GM18951 (cell line): ENCODE data around the gene HYPK.

ENCODE experiments used
- POLR2A ChIP-seq: IDR thresholded peaks from 4 replicates; pipeline ENCODE4 v1.6.1; 2011; ENCODE audit warnings: mild to moderate bottlenecking; ENCODE audit not compliant: insufficient read length, insufficient read depth; ENCODE audit errors: extremely low read depth
- in situ Hi-C: fragments of 300-500 bp; cut with MboI; formaldehyde crosslinking; loops from one replicate; pipeline ENCODE4 v1.12.0; 2022; ENCODE audit warnings: low sequenced_read_pairs, mixed read lengths, inconsistent platforms; ENCODE audit not compliant: unreplicated experiment

The HYPK gene, protein sequence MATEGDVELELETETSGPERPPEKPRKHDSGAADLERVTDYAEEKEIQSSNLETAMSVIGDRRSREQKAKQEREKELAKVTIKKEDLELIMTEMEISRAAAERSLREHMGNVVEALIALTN

DNA sequence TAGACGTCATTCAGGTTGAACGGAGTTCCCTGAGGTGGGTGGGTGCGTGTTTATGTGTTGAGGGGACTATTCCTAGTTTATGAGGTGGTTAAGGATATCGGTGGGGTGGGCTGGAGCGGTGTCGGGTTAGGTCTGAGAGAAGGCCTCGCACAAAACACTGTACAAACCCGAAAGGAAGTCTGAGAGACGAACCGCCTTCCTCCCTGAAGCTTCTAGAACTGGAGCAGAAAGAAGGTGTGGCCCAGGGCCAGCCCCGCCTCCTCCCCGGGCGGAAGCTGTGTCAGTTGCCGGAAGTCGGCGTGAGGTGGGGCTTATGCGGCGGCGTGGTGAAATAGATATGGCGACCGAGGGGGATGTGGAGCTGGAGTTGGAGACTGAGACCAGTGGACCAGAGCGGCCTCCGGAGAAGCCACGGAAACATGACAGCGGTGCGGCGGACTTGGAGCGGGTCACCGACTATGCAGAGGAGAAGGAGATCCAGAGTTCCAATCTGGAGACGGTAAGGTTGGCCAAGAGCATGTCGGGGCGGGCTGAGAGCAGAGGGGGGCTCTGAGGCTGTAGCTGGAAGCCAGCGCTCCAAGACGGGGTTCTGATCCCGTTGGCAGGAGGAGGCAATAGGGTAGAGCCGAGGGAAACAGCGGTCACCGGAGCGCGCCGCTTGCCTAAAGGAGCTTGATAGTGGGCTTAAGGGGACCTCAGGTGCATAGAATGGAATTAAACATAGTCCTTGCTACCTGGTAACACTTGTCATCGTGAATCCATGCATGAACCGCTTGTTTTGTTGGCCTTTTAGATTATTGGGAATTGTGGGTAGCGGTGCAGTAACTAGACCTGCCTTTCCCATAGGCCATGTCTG, at the start of gene HYPK:
Gene HYPK, plus strand, starts transcription at position 314 of the 856 bp plus-strand sequence. Its CDS starts 24 bp downstream, at position 338.
- TF ChIP-seq POLR2A: peak; percentile 78
- in situ Hi-C loops: no loop called here

DNA sequence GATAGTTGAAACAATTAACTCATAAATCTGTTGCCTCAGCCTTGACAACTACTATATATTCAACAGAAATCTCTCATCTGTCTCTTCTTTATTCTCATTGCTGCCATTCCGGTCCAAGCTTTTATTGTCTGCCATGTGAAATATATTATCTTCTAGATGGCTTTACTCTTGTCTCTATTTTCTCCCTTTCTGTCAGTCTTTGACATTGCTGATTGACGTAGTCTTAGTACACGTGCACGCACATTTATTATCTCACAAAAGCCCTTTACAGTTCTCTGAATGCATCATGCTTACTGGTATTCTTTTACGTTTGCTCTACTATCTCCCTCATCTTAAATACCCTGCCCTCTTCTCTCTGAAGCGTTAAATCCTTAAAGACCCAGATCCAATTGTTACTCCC, 48.5 kb upstream of the HYPK start:
- in situ Hi-C loops: no loop called here
- TF ChIP-seq POLR2A: no peak

DNA sequence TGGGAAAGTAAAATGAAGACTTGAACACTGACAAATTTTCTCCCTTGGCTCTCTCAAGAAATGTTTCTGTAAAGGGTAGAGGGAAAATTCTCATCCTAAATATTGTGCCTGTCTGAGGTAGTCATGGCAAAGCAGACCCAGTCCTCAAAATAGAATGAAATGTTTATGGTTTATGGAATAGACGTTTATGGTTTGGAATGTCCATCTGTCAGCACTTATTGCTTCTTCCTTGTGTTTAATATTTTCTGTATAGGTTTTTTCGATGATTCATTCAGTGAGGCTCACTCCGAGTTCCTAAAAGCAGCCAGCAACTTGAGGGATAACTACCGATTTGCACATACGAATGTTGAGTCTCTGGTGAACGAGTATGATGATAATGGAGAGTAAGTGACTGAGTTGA, 37.6 kb upstream of the HYPK start:
- in situ Hi-C loops: no loop called here
- no peak for TF ChIP-seq POLR2A

DNA sequence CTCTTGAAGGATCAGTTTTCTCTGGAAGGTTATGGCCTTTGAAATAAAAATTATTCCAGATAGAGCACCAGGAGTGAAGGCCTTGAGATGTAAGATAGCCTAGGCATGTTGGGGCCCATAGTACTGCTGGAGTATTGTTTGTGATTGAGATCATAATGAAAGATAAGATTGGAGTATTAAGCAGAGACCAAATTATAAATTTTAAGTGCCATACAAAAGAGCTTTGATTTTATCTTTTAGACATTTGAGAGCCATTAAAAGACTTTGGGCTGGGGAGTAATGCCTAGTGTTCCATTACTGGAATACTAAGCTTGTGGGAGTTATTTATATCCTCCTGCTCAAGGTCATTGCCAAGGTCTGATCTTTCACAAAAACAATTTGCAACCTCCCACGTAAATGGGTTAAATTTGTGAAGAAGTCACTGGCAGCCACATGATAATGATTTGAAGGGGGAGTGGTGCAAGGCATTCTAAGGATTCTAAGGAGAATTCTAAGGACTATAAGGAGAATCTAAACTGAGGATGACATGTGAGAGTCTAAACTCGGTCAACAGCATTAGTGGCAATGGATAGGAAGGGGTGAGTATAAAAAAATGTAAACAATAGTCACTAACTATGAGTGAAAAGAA, 36.5 kb upstream of the HYPK start:
- in situ Hi-C loops: no loop called here
- no peak for TF ChIP-seq POLR2A

DNA sequence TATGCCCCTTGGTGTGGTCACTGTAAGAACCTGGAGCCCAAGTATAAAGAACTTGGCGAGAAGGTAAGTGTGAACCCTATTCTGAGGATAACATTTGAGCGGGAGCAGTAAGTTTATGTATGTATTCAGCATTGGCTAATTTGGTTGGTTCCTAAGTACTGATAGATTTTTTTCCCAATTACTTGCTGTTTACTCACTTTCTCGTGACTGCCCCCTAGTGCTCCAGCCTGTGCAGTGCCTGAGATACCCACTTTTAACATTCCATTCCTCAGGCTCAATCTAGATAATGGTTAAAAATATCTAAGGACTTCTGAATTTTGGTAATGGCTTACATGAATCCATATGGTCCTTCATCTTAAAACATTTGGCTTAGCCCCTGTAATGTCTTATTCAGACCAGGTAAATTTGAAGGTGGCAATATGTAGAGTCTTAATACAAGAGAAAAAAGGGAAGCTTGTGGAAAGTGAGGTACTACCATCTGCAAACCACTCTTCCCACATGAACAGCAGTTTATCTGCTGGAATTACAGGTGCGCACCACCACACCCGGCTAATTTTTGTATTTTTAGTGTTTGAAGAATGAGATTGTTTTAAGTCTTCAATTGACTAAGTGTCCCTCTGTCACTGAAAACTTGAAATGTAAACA, 30.7 kb upstream of the HYPK start:
- peak; percentile 23 for TF ChIP-seq POLR2A
- in situ Hi-C loops: no loop called here

DNA sequence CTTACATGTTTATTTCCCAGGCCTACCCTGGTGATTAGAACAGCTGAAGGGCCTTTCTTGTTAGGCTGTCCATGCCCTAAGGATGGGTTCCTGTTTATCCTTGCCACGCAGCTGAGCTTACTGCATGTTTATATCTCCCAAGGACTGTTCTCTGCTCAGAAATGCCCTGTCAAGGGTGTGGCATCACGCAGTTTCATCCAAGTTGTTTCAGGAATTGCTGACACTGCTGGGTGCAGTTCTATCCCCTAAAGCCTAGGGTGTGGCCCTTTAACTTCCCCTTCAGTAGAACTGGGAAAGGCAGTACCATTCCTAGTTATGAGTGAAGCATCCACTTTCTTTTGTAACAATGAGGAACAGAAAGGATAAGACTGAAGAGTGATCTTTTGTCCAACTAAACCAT, 28.6 kb upstream of the HYPK start:
- no peak for TF ChIP-seq POLR2A
- in situ Hi-C loops: no loop called here

DNA sequence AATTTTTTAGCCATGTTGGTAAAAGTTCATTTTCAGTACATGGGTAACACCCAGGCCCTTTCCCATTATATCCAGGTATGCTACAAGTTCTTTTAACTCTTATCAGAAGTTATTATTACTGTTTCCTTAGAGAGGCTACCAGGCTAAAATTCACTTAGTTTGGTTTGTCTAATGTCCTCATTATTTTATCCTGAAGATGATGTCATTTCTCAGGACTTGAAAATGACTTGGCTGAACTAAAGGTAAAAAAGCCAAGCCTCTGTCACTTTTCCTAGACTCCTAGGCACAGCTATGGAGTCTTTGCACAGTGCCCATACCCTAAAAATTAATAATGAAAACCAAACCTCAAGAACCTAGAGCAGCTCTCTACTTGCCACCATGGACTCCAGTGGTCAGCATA, 27.8 kb upstream of the HYPK start:
- in situ Hi-C loops: no loop called here
- no peak for TF ChIP-seq POLR2A

DNA sequence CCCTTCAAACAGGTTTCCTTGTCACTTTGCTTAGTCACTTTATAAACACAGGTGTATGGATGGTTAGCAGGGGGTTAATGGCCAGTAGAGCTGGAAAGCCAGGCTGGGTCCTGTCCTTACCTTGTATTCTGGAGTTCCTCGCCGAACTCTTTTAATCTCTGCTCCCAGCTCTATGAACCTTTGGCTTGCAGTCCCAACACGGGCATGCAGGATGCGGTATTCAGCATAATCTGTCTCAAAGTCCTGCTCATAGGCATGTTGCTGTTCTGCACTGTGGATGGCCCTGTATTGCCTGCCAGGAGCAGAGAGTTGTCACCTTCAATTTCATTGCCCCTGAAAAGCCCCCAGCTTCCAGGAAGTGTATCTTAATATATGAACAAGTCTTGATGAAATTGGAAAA, 26.3 kb upstream of the HYPK start:
- no peak for TF ChIP-seq POLR2A
- in situ Hi-C loops: no loop called here

DNA sequence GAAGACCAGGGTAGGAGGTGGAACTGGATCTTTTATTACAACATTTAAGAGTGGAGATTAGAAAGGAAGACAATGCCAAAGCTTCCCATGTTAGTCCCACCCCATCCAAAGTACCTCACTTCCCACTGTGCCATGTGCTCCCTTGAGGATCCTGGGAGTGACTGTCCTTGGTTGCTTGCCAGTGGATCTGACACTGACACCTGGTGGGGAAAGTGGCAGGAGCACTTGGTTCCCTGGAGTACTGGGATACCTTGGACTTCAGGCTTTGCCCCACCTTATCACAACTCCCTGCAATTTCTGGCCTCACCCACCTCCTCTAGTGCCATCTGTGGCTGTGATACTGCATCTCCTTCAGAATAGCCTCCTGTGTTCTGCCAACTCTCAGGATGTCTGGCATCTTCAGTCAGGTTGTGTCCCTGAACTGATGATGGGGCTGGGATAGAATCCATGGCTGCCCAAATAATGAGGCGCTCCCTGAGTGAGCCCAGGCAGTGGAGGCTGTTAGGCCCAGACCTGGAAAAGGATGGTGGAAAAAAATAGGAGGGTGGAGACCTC, 24.9 kb upstream of the HYPK start:
- no peak for TF ChIP-seq POLR2A
- in situ Hi-C loops: no loop called here

DNA sequence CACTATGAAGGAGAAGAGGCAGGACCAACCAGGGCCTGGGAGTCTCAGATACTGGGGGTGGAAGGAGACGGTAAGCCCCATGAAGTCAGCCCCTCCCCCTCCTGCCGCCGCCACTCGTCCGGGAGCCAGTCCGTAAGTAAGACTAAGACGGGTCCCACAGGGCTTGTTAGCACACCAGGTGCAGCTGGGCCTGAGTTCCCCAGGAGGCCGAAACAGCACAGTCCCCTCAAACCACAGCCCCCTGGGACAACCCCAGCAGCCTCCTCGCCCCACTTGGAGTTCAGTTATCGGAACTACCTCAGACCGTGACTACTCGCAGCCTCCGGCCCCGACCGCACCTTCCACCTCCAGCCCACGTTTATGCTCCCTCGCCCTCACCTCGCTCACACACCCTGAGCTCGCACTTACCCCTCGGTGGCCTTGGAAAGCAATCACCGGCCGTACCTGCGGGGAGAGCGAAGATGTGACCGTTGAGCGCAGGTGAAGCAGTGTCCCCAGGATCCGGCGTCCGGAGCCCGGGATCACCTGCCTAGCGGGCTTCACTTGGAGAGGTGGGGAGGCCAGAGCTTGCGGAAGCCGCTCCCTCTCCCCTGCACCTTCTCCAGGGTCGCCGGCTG, 24.2 kb upstream of the HYPK start:
- TF ChIP-seq POLR2A: peak; percentile 34
- in situ Hi-C loops: no loop called here

DNA sequence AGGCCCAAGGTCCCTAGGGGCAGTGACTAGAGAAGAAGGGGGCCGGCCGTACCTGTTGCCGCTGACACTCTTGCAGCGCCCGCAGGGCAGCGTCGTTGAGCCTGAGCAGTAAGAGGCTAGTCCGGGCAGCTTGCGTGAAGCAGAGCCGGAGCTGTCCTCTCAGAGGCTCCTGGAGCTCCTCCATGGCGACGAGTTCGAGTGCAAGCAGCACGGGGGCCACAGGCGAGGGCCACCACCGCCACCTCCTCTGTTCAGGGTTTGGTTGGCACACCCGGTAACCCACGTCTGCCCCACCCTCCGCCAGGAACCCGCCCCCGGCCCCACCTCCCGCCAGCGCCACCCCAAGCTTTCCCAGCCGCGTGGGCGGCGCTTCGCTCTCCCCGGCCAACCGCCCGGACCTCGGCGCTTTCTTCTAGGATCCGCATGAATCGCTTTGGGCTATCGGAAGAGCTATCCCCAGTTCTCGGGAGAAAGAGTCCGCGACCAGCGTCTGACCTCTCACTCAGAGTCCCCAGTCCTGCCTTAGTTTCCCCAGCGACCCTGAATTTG, 23.6 kb upstream of the HYPK start, which contains the start of gene ELL3:
Gene ELL3, minus strand, starts transcription at position 249 of the 549 bp plus-strand sequence. Its CDS starts 65 bp downstream, at position 184.
- in situ Hi-C loops: no loop called here
- TF ChIP-seq POLR2A: peak; percentile 41

DNA sequence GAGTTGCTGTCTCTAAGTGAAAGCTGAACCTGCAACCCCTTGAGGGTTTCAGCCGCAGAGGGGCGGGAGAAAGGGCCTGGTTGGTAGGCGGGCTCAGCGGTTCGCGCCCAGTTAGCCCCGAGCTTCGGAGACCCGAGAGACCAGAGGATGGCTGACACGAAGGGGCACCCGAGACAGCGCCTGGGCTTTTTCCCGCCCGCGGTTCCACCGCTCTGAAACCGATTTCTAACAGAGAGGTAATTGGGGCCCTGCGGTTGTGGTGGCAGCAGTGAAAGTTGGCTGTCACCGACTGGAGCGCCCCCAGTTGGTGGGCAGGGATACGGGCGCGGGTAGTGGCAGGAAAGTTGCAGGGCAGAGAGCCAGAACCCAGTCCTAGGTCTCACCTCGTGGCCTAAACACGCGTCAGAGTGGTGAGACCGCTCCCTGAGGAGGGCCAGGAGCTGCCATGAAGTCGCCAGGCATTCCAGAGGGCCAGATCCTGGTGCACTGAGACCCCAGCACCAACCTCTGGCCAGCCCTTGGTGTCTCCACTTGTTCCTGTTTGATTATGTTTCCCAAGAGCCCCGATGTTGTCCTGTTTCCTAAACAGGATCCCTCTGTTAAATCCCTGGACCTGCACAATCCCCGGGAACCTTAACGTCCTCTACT, 23.0 kb upstream of the HYPK start:
- in situ Hi-C loops: no loop called here
- no peak for TF ChIP-seq POLR2A
